Right lobe of liver (tissue), 6 donors: ENCODE measurements around the gene PRKN. TPM values are rescaled to one million over a fixed set of nuclear protein-coding genes. Genes with fewer than 3 reads are reported as not detected.

Source experiments
- ATAC-seq, 4 donors: fragments of 200-7000 bp; cut with Tn5 transposase; one replicate each; pipeline ENCODE4 v1.9.1; 2020; ENCODE audit warnings: mild to moderate bottlenecking in 4 of 4, moderate library complexity in 4 of 4
- DNase-seq, 3 donors: peaks; one replicate each; pipeline ENCODE4 v3.0.0-alpha.2; 2020
- H3K27ac ChIP-seq, 3 donors: fragments of 200-600 bp; one replicate each; pipeline ENCODE4 v1.8.0; 2022
- H3K27me3 ChIP-seq, 2 donors: fragments of 200-600 bp; one replicate each; pipeline ENCODE4 v1.8.0; 2022
- H3K36me3 ChIP-seq, 4 donors: fragments of 200-600 bp; sonication (generic) in 1 of 4; one replicate each; pipeline versions ENCODE4 v1.5.1 to v1.8.0; 2017 to 2022; ENCODE audit warnings: control low read depth in 1 of 4
- H3K4me1 ChIP-seq, 4 donors: fragments of 200-600 bp; sonication (generic) in 1 of 4; one replicate each; pipeline versions ENCODE4 v1.5.1 to v1.8.0; 2017 to 2022; ENCODE audit warnings: control low read depth in 1 of 4
- H3K4me3 ChIP-seq, 3 donors: fragments of 200-600 bp; one replicate each; pipeline ENCODE4 v1.8.0; 2022
- H3K9me3 ChIP-seq, 4 donors: fragments of 200-600 bp; sonication (generic) in 1 of 4; one replicate each; pipeline versions ENCODE4 v1.5.1 to v1.8.0; 2017 to 2022; ENCODE audit warnings: control low read depth in 1 of 4
- POLR2A ChIP-seq: fragments of 450-650 bp; IDR thresholded peaks from one replicate; pipeline ENCODE4 v1.6.1; 2017; ENCODE audit warnings: antibody characterized with exemption, mild to moderate bottlenecking
- WGBS: methylation state at CpG from one replicate; pipeline ENCODE4 v1.1.6; 2018; ENCODE audit warnings: low coverage, low lambda C conversion rate; ENCODE audit not compliant: insufficient coverage; ENCODE audit errors: missing lambda C conversion rate; 5-methylcytosine and 5-hydroxymethylcytosine counted together
- intact Hi-C, 2 donors: fragments of 100-400 bp; cut with DNase I; formaldehyde crosslinking; loops; one replicate each; pipeline versions ENCODE4 v1.11.2 to v1.14.1; 2022
- total RNA-seq, 6 experiments: library from RNA; depleted of rRNA in 2 of 6; stranded (reverse); fragments of >200 nt in 2 of 6; fragmentation: NEBNext Ultra II Directional in 3 of 6; extraction: Animal tissue kit (Norgen Biotek cat#: 25700) in 3 of 6; gene quantifications; one replicate each; pipeline versions ENCODE4 v1.1.0 to v1.2.4, GENCODE V29; 2016 to 2023
- TF ChIP-seq, protein P1 (sequence below), 4 donors: fragments of 200-600 bp in 3 of 4; fragments of 450-650 bp in 1 of 4; IDR thresholded peaks; one replicate each; pipeline versions ENCODE4 v1.5.1 to v1.8.0; 2016 to 2022; ENCODE audit warnings: antibody characterized with exemption in 4 of 4, mild to moderate bottlenecking in 2 of 4
- donor health status: DM: no; HTN: yes; CAD: no.
- donor health status: DM: no; HTN: no; CAD: no.
- donor health status: DM: no; HTN: no; CAD: no.
- donor health status: DM: no; HTN: yes; CAD: no.
- donor health status: DM: no; HTN: yes; CAD: no.

The PRKN gene
- total RNA-seq, 6 experiments from 2014 or later, result 1.1 to 3.7 (median 2.2) TPM

DNA sequence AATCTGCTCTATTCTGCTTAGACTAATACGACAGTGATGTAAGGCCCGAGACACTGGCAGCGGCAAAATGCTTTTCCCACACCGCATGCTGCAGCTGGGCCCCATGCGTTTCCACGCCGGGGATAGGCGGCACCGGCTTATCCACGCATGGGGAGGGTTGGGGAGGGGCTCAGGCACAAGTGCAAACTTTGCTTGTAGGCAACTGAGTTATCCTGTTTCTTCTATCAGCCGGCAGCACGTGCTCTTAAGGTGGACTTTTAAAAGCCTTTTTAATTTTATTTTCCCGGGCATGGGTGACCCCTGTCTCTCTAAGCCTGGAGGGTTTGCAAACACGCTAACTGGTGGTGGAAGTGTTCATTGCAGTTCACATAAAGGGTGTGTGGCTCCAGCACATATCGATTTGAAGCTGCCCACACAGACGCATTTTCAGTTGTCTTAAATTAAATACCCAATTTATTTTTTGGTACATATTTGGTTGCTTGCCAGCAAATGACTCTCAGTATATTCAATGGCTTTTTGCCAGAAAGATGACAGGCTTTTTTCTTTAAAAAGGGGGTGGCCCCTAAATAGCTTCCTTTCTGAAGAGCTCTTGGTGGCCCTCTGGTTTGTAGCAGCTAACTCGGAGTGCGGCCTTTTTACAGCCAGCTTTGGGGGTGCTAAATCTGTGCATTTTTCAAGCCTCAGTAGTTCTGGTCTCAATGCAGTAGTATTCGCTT, 891.9 kb downstream of the PRKN start:
- H3K9me3 ChIP-seq, result no peaks in the 10 kb centered on the region
- no peak overlapping the region for H3K4me3 ChIP-seq
- no peak for DNase-seq
- TF ChIP-seq POLR2A, result no peak
- TF ChIP-seq, protein P1, sequence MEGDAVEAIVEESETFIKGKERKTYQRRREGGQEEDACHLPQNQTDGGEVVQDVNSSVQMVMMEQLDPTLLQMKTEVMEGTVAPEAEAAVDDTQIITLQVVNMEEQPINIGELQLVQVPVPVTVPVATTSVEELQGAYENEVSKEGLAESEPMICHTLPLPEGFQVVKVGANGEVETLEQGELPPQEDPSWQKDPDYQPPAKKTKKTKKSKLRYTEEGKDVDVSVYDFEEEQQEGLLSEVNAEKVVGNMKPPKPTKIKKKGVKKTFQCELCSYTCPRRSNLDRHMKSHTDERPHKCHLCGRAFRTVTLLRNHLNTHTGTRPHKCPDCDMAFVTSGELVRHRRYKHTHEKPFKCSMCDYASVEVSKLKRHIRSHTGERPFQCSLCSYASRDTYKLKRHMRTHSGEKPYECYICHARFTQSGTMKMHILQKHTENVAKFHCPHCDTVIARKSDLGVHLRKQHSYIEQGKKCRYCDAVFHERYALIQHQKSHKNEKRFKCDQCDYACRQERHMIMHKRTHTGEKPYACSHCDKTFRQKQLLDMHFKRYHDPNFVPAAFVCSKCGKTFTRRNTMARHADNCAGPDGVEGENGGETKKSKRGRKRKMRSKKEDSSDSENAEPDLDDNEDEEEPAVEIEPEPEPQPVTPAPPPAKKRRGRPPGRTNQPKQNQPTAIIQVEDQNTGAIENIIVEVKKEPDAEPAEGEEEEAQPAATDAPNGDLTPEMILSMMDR (IDR thresholded peaks at IDR 0.05), result no peak
- peaks cover 0 to 6% (median 0%) of the 10 kb centered on the region in 4 donors for H3K4me1 ChIP-seq
- no peaks in the 10 kb centered on the region for H3K27me3 ChIP-seq
- WGBS, result 53% methylated on average over 11 of the region's 19 CpGs
- H3K36me3 ChIP-seq, result no peaks in the 10 kb centered on the region
- no peak for ATAC-seq
- no peak overlapping the region for H3K27ac ChIP-seq
- intact Hi-C loops, result no loop called here

DNA sequence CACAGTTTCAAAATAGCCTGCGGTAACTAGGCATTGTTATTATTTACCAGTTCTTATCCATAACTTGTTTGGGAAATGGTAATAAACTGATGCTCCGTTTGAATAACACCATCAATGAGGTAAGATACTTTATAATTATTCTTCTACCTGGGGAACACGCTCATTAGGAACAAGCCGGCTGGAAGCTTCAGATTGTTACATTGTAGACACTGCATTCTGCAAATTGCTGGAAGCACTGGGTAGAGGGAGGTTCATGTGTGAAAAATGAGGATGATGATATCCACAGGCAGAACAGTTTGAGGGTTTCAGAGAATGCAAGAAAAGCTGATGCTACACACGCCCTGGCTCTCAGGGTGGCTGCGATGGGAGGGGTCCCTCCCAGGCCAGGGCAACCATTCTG, 893.1 kb downstream of the PRKN start:
- DNase-seq, result no peak
- intact Hi-C loops, result no loop called here
- Histone ChIP-seq H3K27me3 (no peaks in the 10 kb centered on the region), H3K4me1 (peaks cover 0 to 6% (median 0%) of the 10 kb centered on the region in 4 donors), H3K27ac (no peak overlapping the region), H3K4me3 (no peak overlapping the region), H3K9me3 (no peaks in the 10 kb centered on the region), H3K36me3 (no peaks in the 10 kb centered on the region)
- 90% methylated on average over 6 of the region's 6 CpGs for WGBS
- no peak for ATAC-seq
- TF ChIP-seq, protein P1 (IDR thresholded peaks at IDR 0.05), result no peak
- no peak for TF ChIP-seq POLR2A

DNA sequence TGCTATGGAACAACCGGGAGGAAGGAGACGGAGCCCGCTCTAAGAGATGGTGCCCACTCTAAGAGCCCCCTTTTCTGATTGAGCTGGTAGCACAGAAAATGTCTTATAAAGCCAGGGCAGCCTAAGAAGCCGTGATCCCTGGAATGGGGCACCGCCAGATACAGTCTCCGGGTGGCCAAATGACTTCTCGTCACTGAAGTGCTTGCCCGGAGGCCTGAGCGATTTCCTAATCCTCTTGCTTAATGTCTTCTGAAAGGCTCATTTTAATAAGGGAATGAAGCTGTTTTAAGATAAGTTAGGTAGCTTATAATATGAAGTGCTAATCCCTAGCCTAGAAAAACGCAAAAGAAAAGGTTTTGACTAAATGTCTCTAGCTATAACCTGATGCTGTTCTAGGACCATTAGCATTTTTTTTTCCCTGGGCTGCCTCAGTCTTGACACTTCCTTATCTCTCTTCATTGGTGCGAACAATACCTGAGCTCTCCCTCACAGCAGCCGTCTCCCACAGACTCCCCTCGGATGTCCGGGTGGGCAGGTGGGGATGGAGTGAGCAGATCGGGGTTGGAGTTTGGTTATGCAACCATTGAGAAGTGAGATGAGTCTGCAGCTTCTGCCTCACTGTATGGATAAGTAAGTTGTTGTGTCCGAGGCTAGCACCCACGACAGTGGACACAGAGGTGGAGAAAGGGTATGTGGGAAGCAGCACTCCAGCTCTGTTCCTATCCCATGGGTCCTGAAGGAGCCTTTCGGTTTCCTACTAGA, 894.3 kb downstream of the PRKN start:
- Histone ChIP-seq H3K36me3 (no peaks in the 10 kb centered on the region), H3K9me3 (no peaks in the 10 kb centered on the region), H3K4me1 (peaks cover 0 to 6% (median 0%) of the 10 kb centered on the region in 4 donors), H3K27me3 (no peaks in the 10 kb centered on the region), H3K4me3 (no peak overlapping the region), H3K27ac (no peak overlapping the region)
- intact Hi-C loops, result no loop called here
- WGBS, result 83% methylated on average over 9 of the region's 18 CpGs
- no peak for TF ChIP-seq POLR2A
- TF ChIP-seq, protein P1 (IDR thresholded peaks at IDR 0.05), result no peak
- no peak for ATAC-seq
- no peak for DNase-seq

DNA sequence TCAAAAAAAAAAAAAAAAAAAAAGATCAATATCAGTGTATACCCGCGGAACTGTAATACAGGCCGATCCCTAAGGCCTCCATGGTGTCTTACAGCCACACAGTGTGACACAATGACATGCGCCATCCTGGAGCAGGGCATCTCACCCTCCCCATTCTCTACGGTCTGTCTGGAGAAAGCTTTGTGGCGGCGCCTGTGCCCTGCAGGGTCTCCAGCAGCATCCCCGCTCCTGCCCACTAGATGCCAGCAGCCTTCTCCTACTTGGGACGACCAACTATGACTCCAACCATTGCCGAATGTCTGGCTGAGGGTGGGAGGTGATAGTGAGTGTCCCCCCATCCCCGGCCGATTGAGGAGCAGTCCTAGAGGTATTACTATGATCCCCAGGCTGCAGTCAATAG, 894.9 kb downstream of the PRKN start:
- H3K4me3 ChIP-seq, result no peak overlapping the region
- peaks cover 0 to 4% (median 0%) of the 10 kb centered on the region in 4 donors for H3K4me1 ChIP-seq
- no peaks in the 10 kb centered on the region for H3K9me3 ChIP-seq
- H3K27ac ChIP-seq, result no peak overlapping the region
- intact Hi-C loops, result no loop called here
- ATAC-seq (no peak), DNase-seq (no peak)
- 87% methylated on average over 5 of the region's 12 CpGs for WGBS
- no peaks in the 10 kb centered on the region for H3K27me3 ChIP-seq
- TF ChIP-seq, protein P1 (IDR thresholded peaks at IDR 0.05), result no peak
- no peak for TF ChIP-seq POLR2A
- H3K36me3 ChIP-seq, result no peaks in the 10 kb centered on the region
